ENCODE data around the gene GARNL3. TPM values are rescaled to one million over a fixed set of nuclear protein-coding genes. Genes with fewer than 3 reads are reported as not detected.

The GARNL3 gene
- total RNA-seq, 1 experiment from 2014 or later: 11.5 TPM

DNA sequence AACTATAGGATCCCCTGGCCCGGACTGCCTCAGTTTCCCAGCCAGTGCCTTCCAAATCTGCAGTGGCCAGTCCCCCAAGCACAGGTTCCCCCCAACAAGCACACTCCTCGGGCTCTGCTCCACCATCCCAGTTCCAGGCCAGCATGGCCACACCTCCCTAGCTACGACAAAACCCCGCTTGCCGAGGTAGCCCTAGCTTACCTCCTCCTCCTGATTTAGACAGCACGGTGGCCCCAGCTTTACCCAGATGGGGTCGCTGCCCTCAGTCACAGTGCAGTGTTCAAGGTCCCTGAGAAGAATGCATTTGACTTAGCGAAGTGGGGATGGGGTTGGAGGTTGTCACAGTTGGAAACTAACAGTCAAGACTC is 40.8 kb upstream of the GARNL3 start:
- peak; percentile 12 for ATAC-seq
- no peak for DNase-seq (ENCODE audit: low read depth, low spot score)
- Histone ChIP-seq H3K9me3 (ENCODE audit: control insufficient read depth, insufficient read depth, low read depth, low read length) (no peaks in the 10 kb centered on the region), H3K4me1 (ENCODE audit: control insufficient read depth, insufficient read depth, low read length) (peaks cover 3% of the 10 kb centered on the region), H3K27me3 (ENCODE audit: control insufficient read depth, insufficient read depth, low read length) (no peaks in the 10 kb centered on the region), H3K27ac (ENCODE audit: low read length) (no peak overlapping the region; the same call in 1 of the 2 replicates), H3K4me3 (ENCODE audit: low read depth in 2 of 2, low read length in 2 of 2) (peak overlapping the region; percentile 59 to 62), H3K36me3 (ENCODE audit: control insufficient read depth, insufficient read depth, low read length) (no peaks in the 10 kb centered on the region)
- intact Hi-C loops (cut with micrococcal nuclease; ENCODE audit: unreplicated experiment) (no loop called here), in situ Hi-C loops (cut with HindIII; ENCODE audit: low pct_unique_long_range_greater_than_20kb, low sequenced_read_pairs) (no loop called here)
- ChIA-PET CTCF (interaction anchor here (0.9 kb wide), 1 partner anchor 106 kb away, joined by 3 read pairs; no protein-coding TSS in a partner anchor), POLR2A (interaction anchor here (0.6 kb wide), 1 partner anchor 173 kb away, joined by 3 read pairs; the partner anchor contains the start of gene SLC2A8)
- no TSS peak for BruUV-seq (replicated peaks)
- TF ChIP-seq SIN3A (IDR thresholded peaks at IDR 0.05; ENCODE audit: borderline replicate concordance, insufficient read depth, low read depth, low read length) (no peak), TCF7L2 (IDR thresholded peaks at IDR 0.05; ENCODE audit: low read depth, low read length) (no peak)
- TF ChIP-seq, protein P1, sequence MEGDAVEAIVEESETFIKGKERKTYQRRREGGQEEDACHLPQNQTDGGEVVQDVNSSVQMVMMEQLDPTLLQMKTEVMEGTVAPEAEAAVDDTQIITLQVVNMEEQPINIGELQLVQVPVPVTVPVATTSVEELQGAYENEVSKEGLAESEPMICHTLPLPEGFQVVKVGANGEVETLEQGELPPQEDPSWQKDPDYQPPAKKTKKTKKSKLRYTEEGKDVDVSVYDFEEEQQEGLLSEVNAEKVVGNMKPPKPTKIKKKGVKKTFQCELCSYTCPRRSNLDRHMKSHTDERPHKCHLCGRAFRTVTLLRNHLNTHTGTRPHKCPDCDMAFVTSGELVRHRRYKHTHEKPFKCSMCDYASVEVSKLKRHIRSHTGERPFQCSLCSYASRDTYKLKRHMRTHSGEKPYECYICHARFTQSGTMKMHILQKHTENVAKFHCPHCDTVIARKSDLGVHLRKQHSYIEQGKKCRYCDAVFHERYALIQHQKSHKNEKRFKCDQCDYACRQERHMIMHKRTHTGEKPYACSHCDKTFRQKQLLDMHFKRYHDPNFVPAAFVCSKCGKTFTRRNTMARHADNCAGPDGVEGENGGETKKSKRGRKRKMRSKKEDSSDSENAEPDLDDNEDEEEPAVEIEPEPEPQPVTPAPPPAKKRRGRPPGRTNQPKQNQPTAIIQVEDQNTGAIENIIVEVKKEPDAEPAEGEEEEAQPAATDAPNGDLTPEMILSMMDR (IDR thresholded peaks at IDR 0.05): peak; percentile 47; the same call in 1 of the 2 replicates

DNA sequence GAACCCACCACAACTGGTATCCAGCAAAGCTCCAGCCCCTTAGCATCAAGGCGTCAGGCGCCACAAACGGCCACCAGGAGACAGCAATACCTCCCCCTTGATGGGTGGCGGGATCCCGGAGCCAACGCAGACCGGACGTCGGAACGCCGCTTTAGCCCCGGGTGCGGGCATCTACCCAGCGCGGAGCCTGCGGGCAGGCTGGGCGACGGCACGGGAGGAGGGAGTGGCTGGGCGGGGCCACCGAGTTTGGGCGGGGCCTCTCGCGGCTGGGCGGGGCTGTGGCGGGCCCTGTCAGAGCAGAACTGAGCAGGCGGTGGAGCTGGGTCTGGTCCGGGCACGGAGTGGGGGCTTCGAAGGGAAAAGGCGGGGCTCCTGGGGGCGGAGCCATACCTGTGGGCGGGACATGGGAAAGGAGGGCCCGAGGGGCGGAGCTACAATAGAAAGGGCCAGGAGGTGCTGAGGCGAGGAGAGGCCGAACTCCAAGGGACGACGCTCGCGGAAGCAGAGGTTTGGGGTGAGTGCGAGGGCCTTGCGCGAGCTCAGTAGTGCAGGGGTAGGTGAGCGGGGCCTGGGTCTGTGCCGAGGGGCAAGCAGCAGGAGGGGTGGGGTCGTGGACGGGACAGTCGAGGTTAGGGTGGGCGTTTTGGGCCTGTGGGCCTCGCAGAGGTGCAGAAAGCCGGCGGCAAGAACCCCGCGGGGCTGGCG is 40.2 kb upstream of the GARNL3 start:
- intact Hi-C loops (cut with micrococcal nuclease; ENCODE audit: unreplicated experiment): no loop called here

More for the DNA sequence above, 40.2 kb upstream of the GARNL3 start:
- ChIA-PET CTCF (interaction anchor here (0.7 to 0.9 kb wide), 2 partner anchors 13 to 105 kb away, joined by 3 to 5 read pairs; no protein-coding TSS in a partner anchor), POLR2A (interaction anchor here (0.6 kb wide), 1 partner anchor 173 kb away, joined by 3 read pairs; the partner anchor contains the start of gene SLC2A8)
- ATAC-seq (peak; percentile 85), DNase-seq (ENCODE audit: low read depth, low spot score) (no peak)
- in situ Hi-C loops (cut with HindIII; ENCODE audit: low pct_unique_long_range_greater_than_20kb, low sequenced_read_pairs): no loop called here
- Histone ChIP-seq H3K27ac (ENCODE audit: low read length) (peak overlapping the region; percentile 57), H3K4me1 (ENCODE audit: control insufficient read depth, insufficient read depth, low read length) (peaks cover 3% of the 10 kb centered on the region), H3K36me3 (ENCODE audit: control insufficient read depth, insufficient read depth, low read length) (no peaks in the 10 kb centered on the region), H3K27me3 (ENCODE audit: control insufficient read depth, insufficient read depth, low read length) (no peaks in the 10 kb centered on the region), H3K4me3 (ENCODE audit: low read depth in 2 of 2, low read length in 2 of 2) (peak overlapping the region; percentile 59 to 62), H3K9me3 (ENCODE audit: control insufficient read depth, insufficient read depth, low read depth, low read length) (no peaks in the 10 kb centered on the region)
- TF ChIP-seq, protein P2, sequence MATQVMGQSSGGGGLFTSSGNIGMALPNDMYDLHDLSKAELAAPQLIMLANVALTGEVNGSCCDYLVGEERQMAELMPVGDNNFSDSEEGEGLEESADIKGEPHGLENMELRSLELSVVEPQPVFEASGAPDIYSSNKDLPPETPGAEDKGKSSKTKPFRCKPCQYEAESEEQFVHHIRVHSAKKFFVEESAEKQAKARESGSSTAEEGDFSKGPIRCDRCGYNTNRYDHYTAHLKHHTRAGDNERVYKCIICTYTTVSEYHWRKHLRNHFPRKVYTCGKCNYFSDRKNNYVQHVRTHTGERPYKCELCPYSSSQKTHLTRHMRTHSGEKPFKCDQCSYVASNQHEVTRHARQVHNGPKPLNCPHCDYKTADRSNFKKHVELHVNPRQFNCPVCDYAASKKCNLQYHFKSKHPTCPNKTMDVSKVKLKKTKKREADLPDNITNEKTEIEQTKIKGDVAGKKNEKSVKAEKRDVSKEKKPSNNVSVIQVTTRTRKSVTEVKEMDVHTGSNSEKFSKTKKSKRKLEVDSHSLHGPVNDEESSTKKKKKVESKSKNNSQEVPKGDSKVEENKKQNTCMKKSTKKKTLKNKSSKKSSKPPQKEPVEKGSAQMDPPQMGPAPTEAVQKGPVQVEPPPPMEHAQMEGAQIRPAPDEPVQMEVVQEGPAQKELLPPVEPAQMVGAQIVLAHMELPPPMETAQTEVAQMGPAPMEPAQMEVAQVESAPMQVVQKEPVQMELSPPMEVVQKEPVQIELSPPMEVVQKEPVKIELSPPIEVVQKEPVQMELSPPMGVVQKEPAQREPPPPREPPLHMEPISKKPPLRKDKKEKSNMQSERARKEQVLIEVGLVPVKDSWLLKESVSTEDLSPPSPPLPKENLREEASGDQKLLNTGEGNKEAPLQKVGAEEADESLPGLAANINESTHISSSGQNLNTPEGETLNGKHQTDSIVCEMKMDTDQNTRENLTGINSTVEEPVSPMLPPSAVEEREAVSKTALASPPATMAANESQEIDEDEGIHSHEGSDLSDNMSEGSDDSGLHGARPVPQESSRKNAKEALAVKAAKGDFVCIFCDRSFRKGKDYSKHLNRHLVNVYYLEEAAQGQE (IDR thresholded peaks at IDR 0.05; ENCODE audit: insufficient read depth in 1 of 2, low read depth in 2 of 2, low read length in 1 of 2): no peak
- TF ChIP-seq SIN3A (IDR thresholded peaks at IDR 0.05; ENCODE audit: borderline replicate concordance, insufficient read depth, low read depth, low read length) (no peak), POLR2AphosphoS5 (IDR thresholded peaks at IDR 0.05; ENCODE audit: low read depth, low read length) (no peak), TCF7L2 (IDR thresholded peaks at IDR 0.05; ENCODE audit: low read depth, low read length) (no peak)
- TF ChIP-seq, protein P1 (IDR thresholded peaks at IDR 0.05): 0 out of 2 replicates have a peak, but pooled peaks have one; percentile 4
- no TSS peak for BruUV-seq (replicated peaks)
